ENCODE data around the gene GID8. TPM values are rescaled to one million over a fixed set of nuclear protein-coding genes. Genes with fewer than 3 reads are reported as not detected.

The GID8 gene
- total and polyA plus RNA-seq, 2 of the 13 experiments (the other 11 are each of a cell fraction or from before 2014, with no cell fraction given), result 39.6 to 59.8 TPM

DNA sequence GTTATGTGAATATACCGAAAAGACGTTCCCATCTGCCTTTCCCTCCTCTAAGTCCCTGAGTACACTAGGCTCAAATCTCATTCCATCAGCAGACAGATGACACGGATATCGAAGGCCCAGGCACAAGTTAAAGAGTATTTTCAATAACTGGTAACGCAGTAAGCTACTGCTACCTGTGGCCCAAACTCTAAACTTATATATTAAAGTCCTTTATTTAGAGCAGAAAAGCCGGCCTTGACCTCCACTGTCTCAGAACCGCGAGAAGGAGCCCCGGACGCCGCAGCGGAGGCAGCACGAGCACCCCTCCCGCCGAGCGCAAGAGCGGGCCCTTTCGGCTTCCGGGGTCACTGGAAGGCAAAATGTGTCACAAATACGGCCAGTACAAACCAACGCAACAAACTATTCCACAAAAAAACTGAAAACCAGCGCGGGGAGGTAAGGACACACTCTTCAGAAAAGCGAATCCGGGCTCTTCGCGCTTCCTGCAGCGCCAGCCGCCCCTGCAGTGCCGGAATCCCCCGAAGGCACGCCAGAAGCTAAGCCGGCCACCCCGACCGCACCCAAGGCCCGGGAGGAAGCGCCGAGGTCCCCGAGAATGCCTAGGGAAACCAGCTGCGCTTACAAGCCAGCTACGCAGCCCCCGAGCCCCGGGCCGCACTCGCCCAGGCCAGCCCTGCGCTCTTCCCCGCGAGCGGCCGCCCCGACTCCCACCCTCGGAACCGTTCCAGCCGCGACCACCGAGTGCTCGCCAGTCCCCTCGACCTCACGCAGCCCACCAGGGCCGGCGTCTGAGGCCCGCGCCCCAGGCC is 12.3 kb upstream of the GID8 start (continued):
- TF ChIP-seq, protein P1, sequence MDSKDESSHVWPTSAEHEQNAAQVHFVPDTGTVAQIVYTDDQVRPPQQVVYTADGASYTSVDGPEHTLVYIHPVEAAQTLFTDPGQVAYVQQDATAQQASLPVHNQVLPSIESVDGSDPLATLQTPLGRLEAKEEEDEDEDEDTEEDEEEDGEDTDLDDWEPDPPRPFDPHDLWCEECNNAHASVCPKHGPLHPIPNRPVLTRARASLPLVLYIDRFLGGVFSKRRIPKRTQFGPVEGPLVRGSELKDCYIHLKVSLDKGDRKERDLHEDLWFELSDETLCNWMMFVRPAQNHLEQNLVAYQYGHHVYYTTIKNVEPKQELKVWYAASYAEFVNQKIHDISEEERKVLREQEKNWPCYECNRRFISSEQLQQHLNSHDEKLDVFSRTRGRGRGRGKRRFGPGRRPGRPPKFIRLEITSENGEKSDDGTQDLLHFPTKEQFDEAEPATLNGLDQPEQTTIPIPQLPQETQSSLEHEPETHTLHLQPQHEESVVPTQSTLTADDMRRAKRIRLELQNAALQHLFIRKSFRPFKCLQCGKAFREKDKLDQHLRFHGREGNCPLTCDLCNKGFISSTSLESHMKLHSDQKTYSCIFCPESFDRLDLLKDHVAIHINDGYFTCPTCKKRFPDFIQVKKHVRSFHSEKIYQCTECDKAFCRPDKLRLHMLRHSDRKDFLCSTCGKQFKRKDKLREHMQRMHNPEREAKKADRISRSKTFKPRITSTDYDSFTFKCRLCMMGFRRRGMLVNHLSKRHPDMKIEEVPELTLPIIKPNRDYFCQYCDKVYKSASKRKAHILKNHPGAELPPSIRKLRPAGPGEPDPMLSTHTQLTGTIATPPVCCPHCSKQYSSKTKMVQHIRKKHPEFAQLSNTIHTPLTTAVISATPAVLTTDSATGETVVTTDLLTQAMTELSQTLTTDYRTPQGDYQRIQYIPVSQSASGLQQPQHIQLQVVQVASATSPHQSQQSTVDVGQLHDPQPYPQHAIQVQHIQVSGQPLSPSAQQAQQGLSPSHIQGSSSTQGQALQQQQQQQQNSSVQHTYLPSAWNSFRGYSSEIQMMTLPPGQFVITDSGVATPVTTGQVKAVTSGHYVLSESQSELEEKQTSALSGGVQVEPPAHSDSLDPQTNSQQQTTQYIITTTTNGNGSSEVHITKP (CRISPR knock-in tag; IDR thresholded peaks at IDR 0.05; ENCODE audit: low read depth), result no peak
- TF ChIP-seq PHF8 (CRISPR knock-in tag; IDR thresholded peaks at IDR 0.05) (peak; percentile 48), RBM39 (IDR thresholded peaks at IDR 0.05; ENCODE audit: low read depth, low read length, poor library complexity, severe bottlenecking) (peak; percentile 29), ZNF264 (CRISPR knock-in tag; IDR thresholded peaks at IDR 0.05) (peak; percentile 51; the same call in 1 of the 2 replicates), ZNF468 (CRISPR knock-in tag; IDR thresholded peaks at IDR 0.05) (0 out of 2 replicates have a peak, but pooled peaks have one; percentile 46), MED13 (CRISPR knock-in tag; IDR thresholded peaks at IDR 0.05) (peak; percentile 22; the same call in 1 of the 2 replicates), ZFP36L1 (CRISPR knock-in tag; IDR thresholded peaks at IDR 0.05) (no peak; the same call in 1 of the 2 replicates), ZSCAN25 (CRISPR knock-in tag; IDR thresholded peaks at IDR 0.05) (no peak; the same call in 1 of the 2 replicates), MYC (CRISPR knock-in tag; IDR thresholded peaks at IDR 0.05; ENCODE audit: borderline replicate concordance) (0 out of 2 replicates have a peak, but pooled peaks have one; percentile 18), ZNF615 (CRISPR knock-in tag; IDR thresholded peaks at IDR 0.05; ENCODE audit: borderline replicate concordance) (peak; percentile 78; the same call in 1 of the 2 replicates), NR2F2 (IDR thresholded peaks at IDR 0.05; ENCODE audit: borderline replicate concordance, low read depth) (0 out of 2 replicates have a peak, but pooled peaks have one; percentile 14), ZNF546 (CRISPR knock-in tag; conservative IDR thresholded peaks at IDR 0.05) (no peak; the same call in 1 of the 2 replicates), SATB2 (CRISPR knock-in tag; IDR thresholded peaks at IDR 0.05) (peak; percentile 95; the same call in 1 of the 2 replicates), ZBTB21 (CRISPR knock-in tag; IDR thresholded peaks at IDR 0.05) (no peak), ERF (CRISPR knock-in tag; IDR thresholded peaks at IDR 0.05) (no peak), ASH2L (IDR thresholded peaks at IDR 0.05; ENCODE audit: insufficient read length, low read depth, low read length) (no peak), HNRNPL (IDR thresholded peaks at IDR 0.05; ENCODE audit: low read depth, low read length) (peak; percentile 70; the same call in 1 of the 2 replicates)
- TF ChIP-seq, protein P2, sequence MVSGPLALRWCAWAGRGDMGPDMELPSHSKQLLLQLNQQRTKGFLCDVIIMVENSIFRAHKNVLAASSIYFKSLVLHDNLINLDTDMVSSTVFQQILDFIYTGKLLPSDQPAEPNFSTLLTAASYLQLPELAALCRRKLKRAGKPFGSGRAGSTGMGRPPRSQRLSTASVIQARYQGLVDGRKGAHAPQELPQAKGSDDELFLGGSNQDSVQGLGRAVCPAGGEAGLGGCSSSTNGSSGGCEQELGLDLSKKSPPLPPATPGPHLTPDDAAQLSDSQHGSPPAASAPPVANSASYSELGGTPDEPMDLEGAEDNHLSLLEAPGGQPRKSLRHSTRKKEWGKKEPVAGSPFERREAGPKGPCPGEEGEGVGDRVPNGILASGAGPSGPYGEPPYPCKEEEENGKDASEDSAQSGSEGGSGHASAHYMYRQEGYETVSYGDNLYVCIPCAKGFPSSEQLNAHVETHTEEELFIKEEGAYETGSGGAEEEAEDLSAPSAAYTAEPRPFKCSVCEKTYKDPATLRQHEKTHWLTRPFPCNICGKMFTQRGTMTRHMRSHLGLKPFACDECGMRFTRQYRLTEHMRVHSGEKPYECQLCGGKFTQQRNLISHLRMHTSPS (CRISPR knock-in tag; IDR thresholded peaks at IDR 0.05; ENCODE audit: low read depth), result no peak
- TF ChIP-seq, protein P3, sequence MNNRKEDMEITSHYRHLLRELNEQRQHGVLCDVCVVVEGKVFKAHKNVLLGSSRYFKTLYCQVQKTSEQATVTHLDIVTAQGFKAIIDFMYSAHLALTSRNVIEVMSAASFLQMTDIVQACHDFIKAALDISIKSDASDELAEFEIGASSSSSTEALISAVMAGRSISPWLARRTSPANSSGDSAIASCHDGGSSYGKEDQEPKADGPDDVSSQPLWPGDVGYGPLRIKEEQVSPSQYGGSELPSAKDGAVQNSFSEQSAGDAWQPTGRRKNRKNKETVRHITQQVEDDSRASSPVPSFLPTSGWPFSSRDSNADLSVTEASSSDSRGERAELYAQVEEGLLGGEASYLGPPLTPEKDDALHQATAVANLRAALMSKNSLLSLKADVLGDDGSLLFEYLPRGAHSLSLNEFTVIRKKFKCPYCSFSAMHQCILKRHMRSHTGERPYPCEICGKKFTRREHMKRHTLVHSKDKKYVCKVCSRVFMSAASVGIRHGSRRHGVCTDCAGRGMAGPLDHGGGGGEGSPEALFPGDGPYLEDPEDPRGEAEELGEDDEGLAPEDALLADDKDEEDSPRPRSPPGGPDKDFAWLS (CRISPR knock-in tag; IDR thresholded peaks at IDR 0.05; ENCODE audit: borderline replicate concordance), result peak; percentile 82
- TF ChIP-seq, protein P4, sequence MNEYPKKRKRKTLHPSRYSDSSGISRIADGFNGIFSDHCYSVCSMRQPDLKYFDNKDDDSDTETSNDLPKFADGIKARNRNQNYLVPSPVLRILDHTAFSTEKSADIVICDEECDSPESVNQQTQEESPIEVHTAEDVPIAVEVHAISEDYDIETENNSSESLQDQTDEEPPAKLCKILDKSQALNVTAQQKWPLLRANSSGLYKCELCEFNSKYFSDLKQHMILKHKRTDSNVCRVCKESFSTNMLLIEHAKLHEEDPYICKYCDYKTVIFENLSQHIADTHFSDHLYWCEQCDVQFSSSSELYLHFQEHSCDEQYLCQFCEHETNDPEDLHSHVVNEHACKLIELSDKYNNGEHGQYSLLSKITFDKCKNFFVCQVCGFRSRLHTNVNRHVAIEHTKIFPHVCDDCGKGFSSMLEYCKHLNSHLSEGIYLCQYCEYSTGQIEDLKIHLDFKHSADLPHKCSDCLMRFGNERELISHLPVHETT (CRISPR knock-in tag; conservative IDR thresholded peaks at IDR 0.05), result no peak
